CD4-positive, alpha-beta T cell treated with Interleukin-21 for 1 hour (primary cell): ENCODE data around the gene PHF2.

Source experiments
- DNase-seq: peaks from one replicate; pipeline ENCODE4 v3.0.0-alpha.2; 2020

Gene PHF2

GRCh38 chr9:93634311-93635185 lies 58.2 kb downstream of the PHF2 start:
- DNase-seq, result no peak

DNA sequence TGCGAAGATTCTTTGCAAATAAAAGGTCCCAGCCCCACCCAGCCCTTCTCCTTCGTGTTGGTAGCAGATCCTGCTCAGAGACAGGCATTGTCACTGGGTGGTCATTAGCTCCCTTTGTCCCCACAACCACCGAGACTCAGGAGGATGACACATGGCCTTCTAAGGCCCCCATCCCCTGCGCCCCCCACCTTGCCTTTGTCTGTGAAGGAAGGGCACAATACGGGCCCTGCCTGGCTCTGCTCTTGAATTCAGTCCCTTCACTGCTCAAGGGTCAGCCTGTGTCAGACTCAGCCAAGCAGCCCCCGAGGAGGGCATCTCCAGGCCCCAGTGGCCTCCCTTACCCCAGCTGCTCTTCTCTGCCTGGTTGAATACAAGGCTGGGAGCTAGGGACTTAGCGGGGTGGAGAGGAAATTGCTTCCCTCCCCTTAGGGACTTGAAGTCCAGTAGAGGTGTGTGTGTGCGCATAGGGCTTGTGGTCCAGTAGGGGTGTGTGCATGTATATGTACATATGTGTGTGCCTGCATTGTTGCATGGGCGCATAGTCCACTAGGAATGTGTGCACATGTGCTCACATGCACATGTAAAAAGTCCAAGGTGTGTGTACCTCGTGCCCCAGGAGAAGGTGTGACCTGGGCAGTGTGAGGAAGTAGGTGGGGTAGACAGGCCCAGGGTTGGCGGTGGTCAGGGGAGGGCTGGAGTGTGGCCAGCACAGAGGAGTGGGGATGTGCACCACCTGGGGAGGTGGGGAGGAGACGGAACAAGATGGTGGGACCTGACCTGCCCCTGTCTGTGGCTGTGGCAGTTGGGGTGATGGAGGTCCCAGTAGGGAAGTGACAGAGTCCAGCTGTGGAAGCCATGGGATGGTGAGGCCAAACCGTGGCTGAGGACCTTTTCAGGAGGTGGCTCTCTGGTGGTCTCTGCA lies 59.1 kb downstream of the PHF2 start:
- no peak for DNase-seq

DNA sequence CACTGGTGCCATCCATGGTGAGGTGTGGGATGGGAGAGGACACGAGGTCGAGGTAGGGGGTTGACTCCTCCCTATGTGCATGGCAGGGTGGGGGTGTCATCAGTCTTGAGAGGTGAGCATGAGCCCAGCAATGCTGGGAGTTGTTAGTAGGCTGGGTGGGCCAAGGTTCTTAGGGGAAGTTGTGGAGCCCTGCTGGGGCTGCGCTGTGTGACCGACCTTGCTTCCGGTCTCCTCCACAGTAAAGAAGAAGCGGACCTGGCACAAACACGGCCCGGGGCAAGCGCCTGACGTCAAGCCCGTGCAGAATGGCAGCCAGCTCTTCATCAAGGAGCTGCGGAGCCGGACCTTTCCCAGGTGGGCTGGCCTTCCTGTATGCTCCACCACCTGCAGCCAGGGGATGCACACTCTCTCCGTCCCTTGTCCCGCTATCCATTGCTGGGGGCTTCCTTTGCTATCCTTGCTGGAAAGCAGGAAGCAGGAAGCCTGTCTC lies 59.8 kb downstream of the PHF2 start:
- no peak for DNase-seq

DNA sequence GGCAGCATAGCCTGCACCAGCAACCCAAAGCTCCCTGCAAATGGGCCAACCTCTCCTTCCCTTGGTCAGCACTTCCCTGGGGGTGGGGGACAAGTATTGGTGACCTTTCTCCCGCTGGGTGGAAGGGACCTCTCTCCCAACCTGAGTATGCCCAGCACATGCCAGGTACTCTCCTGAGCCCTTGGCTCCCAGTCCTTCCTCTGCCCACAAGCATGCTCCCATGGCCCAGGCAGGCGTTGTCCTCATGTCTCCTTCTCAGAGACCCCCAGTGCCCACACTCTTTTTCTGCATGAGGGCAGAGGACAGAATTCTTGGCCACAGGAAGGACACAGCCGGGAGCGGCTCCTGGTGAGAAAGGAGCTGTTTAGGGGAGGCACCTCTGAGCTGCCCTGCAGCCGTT lies 60.3 kb downstream of the PHF2 start:
- no peak for DNase-seq

GRCh38 chr9:93637886-93638285 lies 61.5 kb downstream of the PHF2 start:
- no peak for DNase-seq

DNA sequence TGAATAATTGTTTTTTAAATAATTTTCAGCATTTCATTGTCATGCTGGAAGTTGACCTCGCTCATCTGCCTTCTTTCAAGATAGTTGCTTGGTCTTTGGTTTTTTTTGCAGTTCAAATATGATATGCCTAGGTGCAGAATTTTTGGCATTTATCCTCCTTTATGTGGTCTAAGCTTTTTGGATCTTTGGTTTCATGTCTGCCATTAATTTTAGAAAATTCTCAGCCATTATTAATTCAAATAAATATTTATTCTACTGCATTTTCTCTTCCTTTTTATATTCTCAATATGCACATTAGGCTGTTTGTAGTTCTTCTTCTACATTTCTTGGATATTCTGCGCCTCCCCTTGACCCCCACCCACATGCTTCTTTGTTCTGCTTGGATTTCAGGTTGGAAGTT lies 63.6 kb downstream of the PHF2 start:
- no peak for DNase-seq

DNA sequence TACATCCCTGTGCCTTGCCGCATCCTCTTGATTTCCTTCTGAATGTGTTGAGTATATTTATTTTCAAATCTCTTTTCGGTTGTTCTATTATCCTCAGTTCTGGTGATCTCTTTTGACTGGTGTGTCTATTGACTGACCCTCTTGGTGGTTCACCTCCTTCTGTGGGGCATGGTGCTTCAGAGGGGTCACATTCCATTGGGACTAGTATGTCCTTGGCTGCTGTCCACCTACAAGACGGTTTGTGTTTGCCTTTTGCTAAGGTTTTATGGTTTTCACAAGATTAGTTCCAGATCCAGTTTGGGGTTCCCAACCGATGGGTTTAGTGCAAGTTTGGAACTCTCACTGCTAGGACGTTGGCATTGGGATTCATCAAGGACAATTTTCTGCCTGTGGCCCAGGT lies 66.6 kb downstream of the PHF2 start:
- no peak for DNase-seq

GRCh38 chr9:93644397-93645088 lies 68.2 kb downstream of the PHF2 start:
- DNase-seq, result no peak

DNA sequence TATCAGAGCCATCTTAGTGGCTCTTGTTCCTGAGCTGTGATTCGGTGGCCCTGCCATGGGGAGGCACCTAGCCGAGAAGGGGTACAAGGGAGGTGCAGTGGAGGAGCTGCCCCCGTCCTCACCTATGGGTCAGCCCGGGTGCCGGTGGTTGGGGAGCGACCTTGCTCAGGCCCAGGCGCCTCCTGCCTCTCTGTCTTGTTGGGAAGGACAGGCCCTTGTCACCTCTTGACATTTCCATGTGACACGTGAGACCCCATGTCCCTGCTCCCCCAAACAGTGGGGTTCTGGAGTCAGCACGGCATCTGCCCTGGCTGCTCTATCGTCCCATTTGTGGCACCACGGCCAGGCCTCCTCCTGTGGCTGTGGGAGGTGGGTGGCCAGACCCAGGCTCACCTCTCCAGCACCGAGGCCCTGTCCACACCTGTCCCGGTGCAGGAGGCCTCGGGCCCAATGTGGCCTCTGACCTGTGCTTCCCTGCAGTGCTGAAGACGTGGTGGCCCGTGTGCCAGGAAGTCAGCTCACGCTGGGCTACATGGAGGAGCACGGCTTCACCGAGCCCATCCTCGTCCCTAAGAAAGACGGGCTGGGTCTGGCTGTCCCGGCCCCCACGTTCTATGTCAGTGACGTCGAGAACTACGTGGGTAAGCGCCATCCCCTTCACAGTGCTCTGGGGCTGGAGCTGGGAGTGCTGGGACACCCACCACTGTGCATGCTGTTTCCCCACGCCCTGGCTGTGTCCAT lies 68.9 kb downstream of the PHF2 start:
- DNase-seq, result no peak

DNA sequence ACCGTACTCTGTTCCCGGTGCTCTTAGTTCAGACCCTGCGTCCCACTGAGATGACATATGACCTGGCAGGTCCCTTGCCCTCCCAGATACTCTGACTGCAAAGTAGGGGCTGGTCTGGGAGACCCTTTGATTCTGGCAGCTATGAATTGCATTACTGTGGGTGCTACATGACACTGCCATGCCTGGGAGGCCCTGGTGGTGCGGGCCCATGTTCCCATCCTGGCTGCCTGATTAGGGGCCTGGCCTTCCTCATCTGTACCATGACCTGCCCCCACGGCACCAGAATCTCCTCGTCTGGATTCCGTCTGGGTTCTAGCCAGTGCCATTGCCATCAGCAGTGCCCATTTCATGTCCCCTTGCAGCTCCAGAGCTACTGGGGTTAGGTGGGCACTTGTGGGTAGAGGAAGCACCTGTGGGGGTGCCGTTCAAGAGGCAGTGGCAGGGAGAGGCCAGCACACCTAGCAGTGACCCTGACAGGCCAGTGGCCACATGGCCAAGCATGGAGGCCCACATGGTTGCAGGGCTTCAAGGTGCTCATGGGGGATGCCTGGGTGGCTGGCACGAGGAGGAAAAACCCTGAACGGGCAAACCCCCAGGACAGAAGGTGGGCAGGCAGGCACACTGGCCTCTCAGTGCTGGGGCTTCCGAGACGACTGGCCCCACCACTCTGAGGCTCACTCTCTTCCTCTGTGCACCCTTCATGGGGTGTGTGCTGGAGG lies 69.7 kb downstream of the PHF2 start:
- DNase-seq, result no peak

- DNase-seq, result no peak
Measured at GRCh38 chr9:93646640-93647178, 70.3 kb downstream of the PHF2 start.

- no peak for DNase-seq
Measured at GRCh38 chr9:93648181-93648580, 71.8 kb downstream of the PHF2 start.

DNA sequence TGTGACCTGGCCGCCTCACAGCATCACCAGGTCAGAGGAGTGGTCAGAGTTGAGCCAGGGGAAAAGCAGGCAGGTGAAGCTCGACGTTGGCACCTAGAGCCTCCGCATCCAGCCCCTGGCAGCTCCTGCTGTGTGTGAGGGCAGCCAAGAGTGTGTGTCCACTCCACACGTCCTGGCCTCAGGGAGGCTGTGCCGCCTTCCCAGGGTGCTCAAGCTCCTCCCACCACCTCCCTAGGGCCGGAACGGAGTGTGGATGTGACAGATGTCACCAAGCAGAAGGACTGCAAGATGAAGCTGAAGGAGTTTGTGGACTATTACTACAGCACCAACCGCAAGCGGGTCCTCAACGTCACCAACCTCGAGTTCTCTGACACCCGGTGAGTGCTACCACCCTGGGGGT lies 72.5 kb downstream of the PHF2 start:
- DNase-seq, result no peak

DNA sequence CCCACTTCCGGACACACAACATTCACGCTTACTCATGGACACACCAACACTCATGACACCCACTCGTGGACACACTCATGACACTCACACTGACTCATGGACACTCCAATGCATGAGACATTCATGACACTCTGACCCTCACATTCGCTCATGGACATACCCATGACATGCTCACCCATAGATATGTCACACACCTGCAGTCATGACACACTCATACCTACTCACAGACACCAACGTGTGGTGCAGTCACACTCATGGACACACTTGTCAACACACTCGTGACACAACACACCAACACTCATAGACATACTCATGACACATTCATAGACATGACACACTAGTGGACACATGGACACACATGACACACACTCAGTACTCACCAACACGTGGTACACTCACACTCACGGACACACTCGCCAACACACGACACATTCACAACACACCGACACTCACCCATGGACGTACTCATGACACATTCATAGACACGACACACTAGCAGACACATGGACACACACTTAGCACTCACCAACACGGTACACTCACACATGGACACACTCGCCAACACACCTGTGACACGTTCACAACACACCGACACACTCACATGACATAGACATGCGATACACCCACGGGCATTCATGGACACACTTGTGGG lies 73.4 kb downstream of the PHF2 start:
- DNase-seq, result no peak

DNA sequence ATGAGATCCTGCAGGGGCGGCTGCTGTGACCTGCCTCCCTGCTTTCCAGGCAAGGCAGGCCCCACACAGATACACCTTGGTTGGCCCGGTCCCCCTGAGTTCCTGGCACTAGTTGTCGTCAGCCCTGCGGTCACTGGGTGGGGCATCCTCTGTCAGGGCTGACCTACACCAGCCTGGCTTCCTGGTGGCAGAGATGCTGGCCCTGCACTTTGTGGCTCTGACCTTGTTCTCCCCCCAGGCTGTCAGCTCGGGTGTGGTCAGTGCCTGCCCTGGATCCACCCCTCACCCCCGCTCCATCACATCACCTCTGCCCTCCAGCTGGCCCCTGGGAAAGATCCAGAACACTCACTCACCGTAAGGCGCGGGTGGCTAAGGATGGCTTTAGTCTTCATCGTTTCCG lies 74.1 kb downstream of the PHF2 start:
- DNase-seq, result no peak

DNA sequence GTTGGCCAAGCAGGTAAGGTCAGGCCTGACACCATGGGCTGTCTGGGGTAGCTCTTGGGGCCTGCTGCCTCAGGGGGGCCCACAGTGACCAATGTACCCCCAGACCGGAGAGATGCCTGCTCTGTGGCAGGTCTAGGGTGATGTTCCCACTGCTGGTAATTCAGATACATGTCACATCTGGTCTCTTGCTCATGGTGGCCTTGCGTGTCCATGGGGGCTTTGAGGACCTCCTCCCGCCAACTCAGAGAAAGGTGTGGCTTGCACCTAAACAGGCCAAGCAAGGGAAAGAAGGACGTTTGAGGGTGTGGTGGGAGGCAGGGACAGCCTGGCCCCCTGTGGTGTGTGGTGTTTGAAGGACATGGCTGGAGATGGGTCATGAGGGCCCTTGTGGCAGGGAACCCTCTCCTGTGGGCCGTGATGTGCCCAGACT lies 75.2 kb downstream of the PHF2 start:
- DNase-seq, result no peak

DNA sequence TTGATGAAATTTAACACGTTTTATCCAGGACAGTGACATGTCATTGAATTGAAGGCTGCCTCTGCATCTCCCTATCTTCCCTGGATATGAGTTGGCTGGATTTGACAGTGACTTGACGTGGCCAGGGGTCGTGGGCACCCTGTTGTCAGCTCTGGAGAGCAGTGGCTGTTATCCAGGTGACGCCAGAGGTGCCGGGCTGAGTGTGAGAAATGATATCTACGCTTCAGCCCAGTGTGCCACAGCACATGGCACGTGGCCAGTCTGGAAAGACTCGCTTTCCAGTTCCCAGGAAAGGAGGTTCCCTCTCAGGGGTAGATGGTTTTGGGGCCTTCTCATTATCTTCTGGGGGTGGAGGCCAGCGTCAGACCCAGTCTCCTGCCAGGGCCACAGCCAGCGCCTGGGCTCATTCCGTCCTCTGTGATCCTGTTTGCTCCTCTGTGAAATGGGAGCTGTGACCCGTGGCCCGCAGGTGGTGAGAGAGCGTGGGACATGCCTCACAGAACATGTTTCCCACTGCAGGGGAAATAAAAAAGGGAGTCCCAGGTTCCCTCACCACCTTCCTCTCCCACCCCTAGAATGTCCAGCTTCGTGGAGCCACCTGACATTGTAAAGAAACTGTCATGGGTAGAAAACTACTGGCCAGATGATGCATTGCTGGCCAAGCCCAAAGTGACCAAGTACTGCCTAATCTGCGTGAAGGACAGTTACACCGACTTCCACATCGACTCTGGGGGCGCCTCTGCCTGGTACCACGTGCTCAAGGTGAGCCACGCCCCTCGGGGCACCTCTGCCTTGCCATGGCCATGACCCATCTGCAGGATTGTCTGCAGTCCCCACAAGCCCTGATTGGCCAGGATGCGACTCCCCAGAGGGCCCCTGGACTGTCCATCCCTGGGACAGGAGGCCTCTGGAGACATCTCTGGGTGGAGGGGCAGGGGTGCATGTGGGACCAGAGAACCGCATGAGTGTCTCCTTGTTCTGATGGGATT lies 76.5 kb downstream of the PHF2 start:
- no peak for DNase-seq

DNA sequence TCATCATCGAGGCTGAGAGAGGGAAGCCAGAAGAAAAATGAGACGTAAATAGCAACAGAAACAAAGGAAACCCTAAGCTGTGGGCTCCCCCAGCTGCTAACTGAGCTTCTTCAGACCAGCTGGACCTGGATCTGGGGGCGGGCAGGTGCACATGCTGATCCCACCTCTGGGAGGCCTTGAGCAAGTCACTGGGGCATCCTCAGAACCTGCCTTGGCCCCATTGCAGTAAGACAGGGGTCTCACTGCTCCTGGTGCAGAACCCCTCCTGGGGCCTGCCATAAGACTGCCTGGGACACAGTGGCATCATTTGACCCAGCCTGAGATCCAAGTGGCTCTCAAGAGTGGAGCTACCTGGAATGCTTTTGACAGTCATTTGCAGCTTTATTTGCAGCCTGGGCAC lies 77.4 kb downstream of the PHF2 start:
- no peak for DNase-seq

GRCh38 chr9:93654351-93654961 lies 78.1 kb downstream of the PHF2 start:
- no peak for DNase-seq
